GM12891 (cell line): Measurements from ENCODE around the gene SMIM27.

Source experiments
- PAX5 ChIP-seq: IDR thresholded peaks from 2 replicates; pipeline ENCODE4 v1.6.1; 2011; ENCODE audit warnings: low read length, moderate library complexity, mild to moderate bottlenecking; ENCODE audit not compliant: insufficient read depth, severe bottlenecking
- POLR2A ChIP-seq: IDR thresholded peaks from 2 replicates; pipeline ENCODE4 v1.6.1; 2011; ENCODE audit warnings: low read depth, low read length, control low read depth
- POLR2AphosphoS5 ChIP-seq: IDR thresholded peaks from 2 replicates; pipeline ENCODE4 v1.6.1; 2011; ENCODE audit warnings: low read depth, low read length, control low read depth
- POU2F2 ChIP-seq: IDR thresholded peaks from 2 replicates; pipeline ENCODE4 v1.6.1; 2011; ENCODE audit warnings: low read depth, mild to moderate bottlenecking, control low read depth, low read length, moderate library complexity
- TAF1 ChIP-seq: IDR thresholded peaks from 2 replicates; pipeline ENCODE4 v1.6.1; 2011; ENCODE audit warnings: low read depth, low read length, control low read depth

DNA sequence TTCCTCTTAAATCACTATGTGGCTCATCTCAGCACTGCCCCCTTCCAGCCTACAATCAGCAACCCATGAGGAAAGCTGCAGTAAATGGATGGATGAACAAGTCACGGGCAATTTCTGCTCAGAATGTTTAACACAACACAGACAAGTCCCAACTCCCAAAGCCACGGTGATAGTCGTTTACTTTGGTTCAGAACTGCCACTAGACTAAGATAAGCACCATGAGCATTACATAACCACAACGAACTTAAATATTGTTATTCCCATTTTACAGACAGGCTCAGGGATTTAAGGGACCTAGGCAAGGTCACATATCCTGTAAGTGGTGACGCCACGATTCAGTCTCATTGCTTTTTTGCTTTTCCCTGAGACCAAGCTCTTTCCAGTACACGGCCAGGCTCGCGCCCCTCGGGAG, 2.0 kb upstream of the SMIM27 start:
- TF ChIP-seq TAF1 (no peak), POLR2AphosphoS5 (no peak), POLR2A (no peak), PAX5 (no peak), POU2F2 (no peak)
